OCI-LY3 (cell line): ENCODE data around the gene ACKR3.

Experiments
- H2AFZ ChIP-seq: fragments of 200-600, 300-600 bp; shearing (Covaris generic); 2 replicates; pipeline ENCODE4 v1.6.0; 2014; ENCODE audit warnings: antibody characterized with exemption, low read depth, low read length
- H3K27ac ChIP-seq: fragments of 200-600, 300-600 bp; sonication (generic); 2 replicates; pipeline ENCODE4 v1.5.1; 2014; ENCODE audit warnings: mild to moderate bottlenecking, low read length, moderate library complexity, mixed read lengths
- H3K27me3 ChIP-seq: fragments of 200-600, 300-600 bp; sonication (generic); 2 replicates; pipeline ENCODE4 v1.6.1; 2014; ENCODE audit warnings: low read depth, low read length, mixed read lengths
- H3K36me3 ChIP-seq: fragments of 200-600, 300-600 bp; sonication (generic); replicated peaks from 2 replicates; pipeline ENCODE3; 2014; ENCODE audit warnings: low read depth, low read length, mixed read lengths
- H3K4me1 ChIP-seq: fragments of 300-600, 200-600 bp; sonication (generic); 2 replicates; pipeline ENCODE4 v1.6.1; 2014; ENCODE audit warnings: low read length, mixed read lengths
- H3K4me2 ChIP-seq: fragments of 200-600, 300-600 bp; sonication (generic); 2 replicates; pipeline ENCODE4 v1.6.1; 2014; ENCODE audit warnings: low read length, mixed read lengths
- H3K4me3 ChIP-seq: fragments of 300-600, 200-600 bp; sonication (generic); 2 replicates; pipeline ENCODE4 v1.5.1; 2014; ENCODE audit warnings: antibody characterized with exemption, mild to moderate bottlenecking, low read length, moderate library complexity
- H3K79me2 ChIP-seq: fragments of 300-600, 200-600 bp; shearing (Covaris generic); 2 replicates; pipeline ENCODE4 v1.6.1; 2014; ENCODE audit warnings: mild to moderate bottlenecking, low read length, mixed read lengths
- H3K9ac ChIP-seq: fragments of 300-600, 200-600 bp; shearing (Covaris generic); 2 replicates; pipeline ENCODE4 v1.6.0; 2014; ENCODE audit warnings: mild to moderate bottlenecking, low read length, moderate library complexity
- H3K9me3 ChIP-seq: fragments of 200-600, 300-600 bp; shearing (Covaris generic); 2 replicates; pipeline ENCODE4 v1.6.1; 2014; ENCODE audit warnings: low read length, mixed read lengths; ENCODE audit not compliant: insufficient read depth
- H4K20me1 ChIP-seq: fragments of 200-600, 300-600 bp; sonication (generic); 2 replicates; pipeline ENCODE4 v1.6.1; 2016; ENCODE audit warnings: low read length, mixed read lengths; ENCODE audit not compliant: insufficient read depth
- CTCF ChIP-seq: fragments of 200-600, 300-600 bp; sonication (generic); IDR thresholded peaks from 2 replicates; pipeline ENCODE4 v1.5.1; 2014; ENCODE audit warnings: antibody characterized with exemption, low read length, low read depth
- EZH2phosphoT487 ChIP-seq: fragments of 200-600 bp; shearing (Covaris generic); IDR thresholded peaks from 2 replicates; pipeline ENCODE4 v1.6.1; 2018; ENCODE audit warnings: antibody characterized with exemption, mixed run types, low read depth

Gene ACKR3

DNA sequence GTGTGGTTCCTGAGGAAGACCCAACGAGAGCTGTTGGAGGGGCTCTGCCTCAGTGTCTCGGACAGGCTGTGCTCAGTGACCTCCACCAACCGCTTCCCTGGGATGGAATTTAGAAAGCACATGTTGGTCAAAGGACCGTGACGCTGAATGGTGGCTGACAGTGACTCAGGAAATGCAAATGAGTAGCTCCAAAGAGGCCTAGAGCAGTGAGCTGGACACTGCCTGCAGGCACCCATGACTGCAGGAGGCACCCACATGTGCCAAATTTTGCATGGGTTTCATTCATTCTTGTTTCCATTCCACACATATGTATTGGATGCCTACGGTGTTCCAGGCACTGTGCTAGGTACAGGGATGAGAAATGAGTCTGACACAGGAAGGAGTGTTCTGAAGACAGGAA, 46.4 kb downstream of the ACKR3 start:
- no peaks in the 10 kb centered on the region for H3K79me2 ChIP-seq
- H3K27ac ChIP-seq = no peak overlapping the region
- no peak overlapping the region for H2AFZ ChIP-seq
- no peak overlapping the region for H3K4me2 ChIP-seq
- TF ChIP-seq EZH2phosphoT487 (no peak), CTCF (no peak)
- no peaks in the 10 kb centered on the region for H4K20me1 ChIP-seq
- peaks cover 8% of the 10 kb centered on the region for H3K27me3 ChIP-seq
- no peak overlapping the region for H3K9ac ChIP-seq
- no peaks in the 10 kb centered on the region for H3K36me3 ChIP-seq
- no peaks in the 10 kb centered on the region for H3K4me1 ChIP-seq
- no peak overlapping the region for H3K4me3 ChIP-seq
- no peaks in the 10 kb centered on the region for H3K9me3 ChIP-seq

DNA sequence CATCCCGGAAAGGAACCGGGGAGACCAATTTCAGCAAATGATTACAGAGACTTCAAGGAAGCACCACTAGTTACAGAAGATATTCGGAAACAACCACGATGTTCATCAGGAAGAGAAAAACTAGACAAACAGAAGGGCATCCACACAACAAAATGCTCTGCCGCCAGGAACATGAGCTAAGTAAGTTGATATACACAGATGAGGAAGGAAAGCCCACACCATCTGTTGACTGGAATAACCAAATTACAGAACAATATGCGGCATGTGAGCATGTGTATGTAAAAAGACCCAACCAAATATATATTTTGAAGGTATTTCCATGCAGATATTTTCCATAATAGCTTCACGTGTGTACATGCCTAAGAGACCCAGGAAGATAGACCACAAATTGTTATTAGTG, 47.0 kb downstream of the ACKR3 start:
- no peaks in the 10 kb centered on the region for H3K9me3 ChIP-seq
- H3K4me2 ChIP-seq = no peak overlapping the region
- no peak overlapping the region for H2AFZ ChIP-seq
- no peak for TF ChIP-seq CTCF
- TF ChIP-seq EZH2phosphoT487 = no peak
- no peaks in the 10 kb centered on the region for H3K36me3 ChIP-seq
- no peaks in the 10 kb centered on the region for H3K4me1 ChIP-seq
- H3K27ac ChIP-seq = no peak overlapping the region
- H4K20me1 ChIP-seq = no peaks in the 10 kb centered on the region
- peaks cover 8% of the 10 kb centered on the region for H3K27me3 ChIP-seq
- no peak overlapping the region for H3K4me3 ChIP-seq
- no peaks in the 10 kb centered on the region for H3K79me2 ChIP-seq
- H3K9ac ChIP-seq = no peak overlapping the region

DNA sequence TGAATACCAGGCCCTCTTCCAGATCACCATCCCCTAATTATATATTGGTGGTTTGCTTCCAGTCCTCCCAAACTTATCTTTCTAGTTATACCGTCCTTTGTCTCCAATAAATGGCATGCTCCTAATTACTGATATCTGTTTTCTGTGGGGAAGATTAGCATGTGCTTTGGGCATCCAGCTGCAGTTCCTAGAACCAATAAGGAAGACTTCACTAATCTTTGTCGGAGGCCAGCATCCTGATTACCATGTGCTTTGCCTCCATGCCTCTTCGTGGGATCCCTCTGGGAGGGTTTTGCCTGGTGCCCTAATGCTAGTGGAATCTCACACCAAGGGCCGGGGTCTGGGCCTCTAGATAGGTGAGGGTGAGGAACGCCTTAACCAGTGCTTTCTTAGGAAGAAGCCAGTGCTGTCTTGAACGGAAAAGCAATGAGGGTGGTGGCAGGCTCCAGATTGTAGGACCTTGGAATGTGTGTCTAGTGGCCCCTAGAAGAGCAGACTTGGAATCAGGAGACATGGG, 47.7 kb downstream of the ACKR3 start:
- no peaks in the 10 kb centered on the region for H3K79me2 ChIP-seq
- no peaks in the 10 kb centered on the region for H3K4me1 ChIP-seq
- peaks cover 8% of the 10 kb centered on the region for H3K27me3 ChIP-seq
- no peaks in the 10 kb centered on the region for H3K36me3 ChIP-seq
- no peak overlapping the region for H3K4me3 ChIP-seq
- no peak overlapping the region for H3K27ac ChIP-seq
- no peaks in the 10 kb centered on the region for H4K20me1 ChIP-seq
- no peaks in the 10 kb centered on the region for H3K9me3 ChIP-seq
- no peak for TF ChIP-seq EZH2phosphoT487
- TF ChIP-seq CTCF = no peak
- no peak overlapping the region for H2AFZ ChIP-seq
- no peak overlapping the region for H3K9ac ChIP-seq
- H3K4me2 ChIP-seq = no peak overlapping the region

- TF ChIP-seq CTCF (no peak), EZH2phosphoT487 (no peak)
- Histone ChIP-seq H3K36me3 (no peaks in the 10 kb centered on the region), H3K27me3 (peaks cover 8% of the 10 kb centered on the region), H3K9me3 (no peaks in the 10 kb centered on the region), H3K27ac (no peak overlapping the region), H3K4me3 (no peak overlapping the region), H2AFZ (no peak overlapping the region), H4K20me1 (no peaks in the 10 kb centered on the region), H3K4me2 (no peak overlapping the region), H3K4me1 (no peaks in the 10 kb centered on the region), H3K79me2 (no peaks in the 10 kb centered on the region), H3K9ac (no peak overlapping the region)
Observed at GRCh38 chr2:236617796-236618195, 48.2 kb downstream of the ACKR3 start.
